Renal cortex interstitium (tissue), 11 donors: ENCODE data around the gene RUNX3. TPM values are rescaled to one million over a fixed set of nuclear protein-coding genes. Genes with fewer than 3 reads are reported as not detected.
"Not testable (repeated sequence)": the region's sequence is repeated elsewhere in the genome, so short reads cannot be mapped to it uniquely, and the experiment has no call there.

Experiments
- DNase-seq, 11 donors: peaks; one replicate each; pipeline ENCODE4 v3.0.0-alpha.2; 2013; ENCODE audit warnings: low read depth in 9 of 11, low spot score in 4 of 11; ENCODE audit errors: extremely low read depth in 1 of 11
- polyA plus RNA-seq, 3 donors: library from polyadenylated mRNA; unstranded; fragments of 120-200 nt; gene quantifications; one replicate each; pipeline ENCODE4 v1.2.1, GENCODE V29; 2013; ENCODE audit not compliant: insufficient read length in 3 of 3

Gene RUNX3
- polyA plus RNA-seq, 3 donors, result 0.45 to 0.97 (median 0.60) TPM

DNA sequence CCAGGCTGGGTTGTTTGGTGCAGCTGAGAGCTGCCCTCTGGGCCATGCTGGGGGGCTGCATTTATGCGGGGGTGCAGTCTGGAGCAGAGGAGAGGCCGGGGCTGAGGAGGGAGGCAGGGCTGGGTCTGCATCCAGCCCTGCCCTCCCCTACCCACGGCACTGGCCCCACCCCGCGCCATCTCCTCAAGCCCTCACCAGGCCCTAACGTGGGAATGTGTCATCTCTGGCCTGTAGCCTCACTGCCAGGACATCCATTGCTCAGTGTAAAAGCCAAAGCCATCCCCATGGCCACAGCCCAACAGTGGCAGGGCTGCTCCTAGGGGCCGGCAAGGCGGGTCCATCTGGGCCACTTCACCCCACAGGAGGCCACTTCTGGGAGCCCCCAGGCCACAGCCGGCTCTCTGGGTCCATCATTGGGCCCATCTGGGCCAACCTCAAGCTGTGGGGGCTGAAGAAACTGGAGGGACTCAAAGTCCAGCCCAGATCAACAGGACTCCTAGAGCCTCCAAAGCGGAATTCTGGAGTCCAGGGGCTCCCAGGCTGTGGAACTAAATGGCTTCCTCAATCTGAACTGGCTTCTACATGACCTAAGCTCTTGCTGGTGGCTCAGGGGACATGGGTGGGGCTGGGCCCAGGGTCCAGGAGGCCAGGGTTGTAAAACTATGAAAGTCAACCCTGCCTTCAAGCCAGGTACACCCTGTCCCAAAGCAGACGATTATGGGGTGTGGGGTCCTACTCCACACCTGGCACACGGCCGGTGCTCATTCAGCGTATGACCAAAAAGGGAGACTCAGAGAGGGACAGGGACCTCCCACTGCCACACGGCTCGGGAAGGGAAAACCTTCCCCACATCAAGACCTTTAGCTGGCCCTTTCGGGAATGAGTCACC lies 32.6 kb downstream of the RUNX3 start:
- no peak for DNase-seq

DNA sequence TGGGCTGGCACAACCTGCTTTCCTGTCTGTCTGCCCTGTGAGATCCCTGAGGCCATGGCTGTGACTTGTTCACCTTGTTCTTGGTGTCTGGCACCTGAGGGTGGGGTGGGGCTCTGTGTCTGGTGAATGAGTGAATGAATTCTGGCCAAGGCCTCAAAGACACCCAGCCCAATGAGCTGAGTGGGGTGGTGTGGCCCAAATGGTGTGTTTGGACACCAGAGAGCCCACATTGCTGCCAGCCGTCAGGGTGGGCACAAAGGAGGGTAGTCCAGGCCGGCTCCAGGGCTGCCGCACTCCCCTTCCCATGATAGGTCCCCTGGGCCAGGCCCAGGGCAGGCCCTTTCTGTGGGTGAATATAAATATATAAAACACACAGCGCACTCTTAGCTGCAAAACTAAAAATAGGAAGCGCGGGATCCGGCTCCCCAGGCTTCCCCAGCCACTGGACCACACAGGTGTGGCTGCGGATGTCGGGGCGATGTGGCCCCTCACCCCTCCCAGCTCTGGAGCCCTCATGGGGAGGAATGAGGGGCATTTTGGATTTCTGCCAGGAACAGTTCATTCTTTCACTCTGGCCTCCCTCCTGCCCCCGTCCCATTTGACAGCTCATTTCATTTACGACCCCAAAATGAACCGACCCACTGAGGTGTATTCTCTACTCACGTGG lies 33.3 kb downstream of the RUNX3 start:
- DNase-seq, result no peak

DNA sequence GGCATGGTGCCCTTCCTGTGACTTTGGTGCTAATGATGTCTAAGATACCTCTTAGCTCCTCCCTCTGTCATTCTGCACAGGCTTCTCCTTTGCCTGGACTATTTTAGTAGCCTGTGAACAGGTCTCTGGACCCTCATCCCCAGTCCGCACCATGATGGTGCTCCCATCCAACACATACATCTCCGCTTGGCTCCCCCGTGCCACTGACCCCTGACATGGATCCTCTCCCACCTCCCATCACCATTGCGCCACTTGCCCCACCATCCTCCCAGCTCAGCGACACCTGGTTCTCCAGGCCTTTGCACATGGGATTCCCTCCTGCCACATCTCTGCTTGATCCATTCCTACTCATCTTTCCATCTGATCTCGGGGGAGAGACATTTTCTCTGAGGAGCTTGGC lies 33.9 kb downstream of the RUNX3 start:
- no peak for DNase-seq

DNA sequence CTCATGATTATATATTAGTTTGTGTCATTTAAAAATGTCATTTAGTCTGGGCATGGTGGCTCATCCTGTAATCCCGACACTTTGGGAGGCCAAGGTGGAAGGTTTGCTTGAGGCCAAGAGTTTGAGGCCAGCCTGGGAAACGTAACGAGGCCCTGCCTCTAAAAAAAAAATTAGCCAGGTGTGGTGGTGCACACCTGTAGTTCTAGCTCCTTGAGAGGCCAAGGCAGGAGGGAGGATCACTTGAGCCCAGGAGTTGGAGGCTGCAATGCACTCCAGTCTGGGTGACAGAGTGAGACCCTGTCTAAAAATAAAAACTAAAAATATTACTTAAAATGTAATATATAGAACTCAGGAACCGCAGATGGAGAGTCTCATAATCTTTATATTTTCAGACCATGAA lies 34.6 kb downstream of the RUNX3 start:
- no peak for DNase-seq

DNA sequence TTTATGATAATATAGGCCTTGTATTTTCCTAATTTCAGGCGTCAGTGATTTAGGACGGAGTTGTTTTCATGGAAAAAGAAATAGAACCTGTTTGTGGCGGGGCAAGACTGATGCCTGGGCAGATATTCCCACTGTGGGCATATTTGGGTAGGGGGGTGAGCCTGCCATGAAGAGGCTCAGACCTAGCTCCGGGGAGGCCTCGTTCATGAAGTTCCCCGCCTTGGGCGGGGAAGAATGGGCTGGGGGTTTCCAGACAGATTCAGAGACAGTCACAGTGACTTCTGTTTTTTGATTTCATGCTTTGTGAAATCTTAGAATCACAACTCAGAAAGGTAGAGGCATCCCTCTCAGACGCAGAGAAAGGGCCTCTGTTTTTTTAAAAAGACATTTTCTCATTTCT lies 36.1 kb downstream of the RUNX3 start:
- no peak for DNase-seq

DNA sequence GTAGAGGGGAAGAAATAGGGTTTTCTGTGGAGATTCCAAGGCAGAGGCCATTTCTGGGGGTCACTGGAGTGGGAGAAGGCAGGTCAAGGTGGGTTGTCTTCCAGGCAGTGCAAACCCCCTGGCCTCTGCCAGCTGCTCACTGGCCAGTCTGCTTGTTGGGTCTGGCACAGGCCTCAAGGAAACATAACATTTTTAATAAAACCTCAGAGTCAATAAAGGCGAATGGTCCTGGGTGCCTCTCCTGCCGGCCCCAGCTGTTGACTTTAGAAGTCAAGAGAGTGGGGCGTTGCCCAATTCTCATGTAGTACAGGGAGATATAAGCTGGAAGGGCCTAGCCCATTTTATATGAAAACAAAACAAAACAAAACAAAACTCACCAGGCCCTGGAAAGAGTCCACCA lies 36.6 kb downstream of the RUNX3 start:
- no peak for DNase-seq

DNA sequence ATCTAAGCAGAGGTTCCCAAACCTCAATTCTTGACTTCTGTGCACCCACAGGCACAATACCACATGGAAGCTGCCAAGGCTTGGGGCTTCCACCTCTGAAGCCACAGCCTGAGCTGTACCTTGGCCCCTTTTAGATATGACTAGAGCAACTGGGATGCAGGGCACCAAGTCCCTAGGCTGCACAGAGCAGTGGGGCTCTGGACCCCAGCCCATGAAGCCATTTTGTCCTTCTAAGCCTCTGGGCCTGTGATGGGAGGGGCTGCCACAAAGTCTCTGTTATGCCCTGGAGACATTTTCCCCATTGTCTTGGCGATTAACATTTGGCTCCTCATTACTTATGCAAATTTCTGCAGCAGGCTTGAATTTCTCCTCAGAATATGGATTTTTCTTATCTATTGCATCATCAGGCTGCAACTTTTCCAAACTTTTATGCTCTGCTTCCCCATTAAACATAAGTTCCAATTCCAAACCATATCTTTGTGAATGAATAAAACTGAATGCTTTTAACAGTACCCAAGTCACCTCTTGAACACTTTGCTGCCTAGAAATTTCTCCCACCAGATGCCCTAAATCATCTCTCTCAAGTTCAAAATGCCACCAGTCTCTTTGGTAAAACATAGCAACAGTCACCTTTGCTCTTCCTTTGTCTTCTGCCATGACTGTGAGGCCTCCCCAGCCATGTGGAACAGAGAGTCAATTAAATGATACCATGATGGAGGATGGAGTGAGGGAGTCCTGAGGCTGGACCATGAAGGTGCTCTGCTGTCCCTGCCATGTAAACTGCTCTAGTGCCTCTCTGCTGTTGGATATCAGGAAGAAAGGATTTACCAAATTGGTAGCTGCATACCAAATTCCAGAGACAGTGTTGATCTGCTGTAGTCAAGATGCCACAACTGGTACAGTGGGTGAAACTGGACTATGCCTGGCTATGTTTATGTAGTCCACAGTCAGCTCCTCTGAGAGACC lies 37.6 kb downstream of the RUNX3 start:
- DNase-seq, result no peak

DNA sequence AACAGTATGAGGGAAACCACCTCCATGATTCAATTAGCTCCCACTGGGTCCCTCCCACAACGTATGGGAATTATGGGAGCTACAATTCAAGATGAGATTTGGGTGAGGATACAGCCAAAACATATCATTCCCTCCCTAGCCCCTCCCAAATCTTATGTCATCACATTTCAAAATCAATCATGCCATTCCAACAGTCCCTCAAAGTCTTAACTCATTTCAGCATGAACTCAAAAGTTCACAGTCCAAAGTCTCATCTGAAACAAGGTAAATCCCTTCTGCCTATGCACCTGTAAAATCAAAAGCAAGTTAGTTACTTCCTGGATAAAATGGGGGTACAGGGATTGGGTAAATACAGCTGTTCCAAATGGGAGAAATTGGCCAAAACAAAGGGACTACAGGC lies 38.7 kb downstream of the RUNX3 start:
- not testable (repeated sequence) for DNase-seq

DNA sequence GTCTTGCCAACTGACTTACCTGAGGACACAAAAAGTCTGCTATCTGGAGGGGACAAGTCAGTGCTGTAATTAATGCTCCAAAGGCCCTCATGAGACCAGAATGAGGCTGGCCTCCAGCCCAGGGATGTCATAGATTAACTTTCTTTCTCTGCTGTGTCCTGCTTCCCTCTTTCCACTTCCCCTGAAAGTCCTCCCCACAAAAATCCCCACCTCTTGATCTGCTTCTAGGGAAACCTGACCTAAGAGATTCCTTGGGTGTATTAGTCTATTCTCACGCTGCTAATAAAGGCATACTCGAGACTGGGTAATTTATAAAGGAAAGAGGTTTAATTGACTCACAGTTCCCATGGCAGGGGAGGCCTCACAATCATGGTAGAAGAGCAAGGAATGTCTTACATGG lies 39.2 kb downstream of the RUNX3 start:
- no peak for DNase-seq

DNA sequence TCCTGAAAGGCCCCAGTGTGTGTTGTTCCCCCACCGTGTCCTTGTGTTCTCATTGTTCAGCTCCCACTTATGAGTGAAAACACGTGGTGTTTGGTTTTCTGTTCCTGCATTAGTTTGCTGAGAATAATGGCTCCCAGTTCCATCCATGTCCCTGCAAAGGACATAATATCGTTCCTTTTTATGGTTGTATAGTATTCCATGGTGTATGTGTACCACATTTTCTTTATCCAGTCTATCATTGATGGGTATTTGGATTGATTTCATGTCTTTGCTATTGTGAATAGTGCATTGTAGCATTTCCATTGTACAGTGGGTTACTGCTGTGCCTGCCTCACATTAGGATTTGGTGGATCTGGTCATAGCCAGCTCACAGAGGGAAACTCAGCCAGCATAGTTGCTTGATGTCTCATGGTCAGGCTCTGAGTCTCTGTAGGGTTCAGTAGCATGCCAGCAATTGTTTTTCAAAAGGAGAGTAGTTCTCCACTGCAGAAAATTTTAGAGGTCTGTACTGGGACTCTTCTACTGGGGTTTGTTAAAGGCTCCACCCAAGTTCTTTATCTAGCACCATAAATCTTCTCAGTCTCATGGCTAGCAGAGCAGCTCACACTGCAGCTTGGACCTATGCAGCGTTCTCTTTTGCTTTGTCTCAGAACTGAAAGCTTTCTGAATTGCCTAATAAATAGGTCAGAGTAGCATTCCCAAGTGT lies 41.0 kb downstream of the RUNX3 start:
- no peak for DNase-seq

DNA sequence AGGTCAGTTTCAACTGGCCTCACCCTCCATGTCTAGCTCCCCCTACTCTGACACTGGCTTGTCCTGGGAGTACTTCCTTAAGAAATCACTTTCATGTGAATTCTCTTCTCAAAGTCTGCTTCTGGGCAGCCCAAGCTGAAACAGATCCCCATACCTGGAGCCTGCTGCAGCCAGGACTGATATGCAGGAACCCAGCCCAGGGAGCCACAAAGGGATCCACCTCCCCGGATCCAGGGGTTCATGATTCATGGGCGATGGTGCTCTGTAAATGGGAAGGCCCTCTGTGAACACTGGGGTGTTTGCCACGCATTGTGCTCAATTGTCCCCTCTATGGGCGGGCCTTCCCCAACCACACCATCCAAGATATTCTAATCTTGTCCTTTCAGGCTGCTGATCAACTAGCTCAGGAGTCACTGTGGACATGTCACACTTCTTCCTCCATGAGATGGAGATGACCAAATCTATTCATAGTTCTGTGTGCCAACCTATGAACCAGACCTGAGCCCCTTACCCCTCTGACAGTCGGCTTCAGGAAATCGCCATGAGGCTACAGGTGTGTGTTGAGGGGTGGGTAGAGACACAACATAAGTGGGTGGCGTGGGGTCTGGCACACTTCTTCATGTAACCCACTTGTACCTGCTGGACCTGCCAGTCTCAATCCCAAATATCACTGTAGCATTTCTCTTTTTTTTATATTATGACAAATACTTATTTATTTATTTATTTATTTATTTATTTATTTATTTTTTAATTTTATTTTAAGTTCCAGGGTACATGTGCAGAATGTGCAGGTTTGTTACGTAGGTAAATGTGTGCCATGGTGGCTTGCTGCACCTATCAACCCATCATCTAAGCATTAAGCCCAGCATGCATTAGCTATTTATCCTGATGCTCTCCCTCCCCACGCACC lies 41.8 kb downstream of the RUNX3 start:
- no peak for DNase-seq

DNA sequence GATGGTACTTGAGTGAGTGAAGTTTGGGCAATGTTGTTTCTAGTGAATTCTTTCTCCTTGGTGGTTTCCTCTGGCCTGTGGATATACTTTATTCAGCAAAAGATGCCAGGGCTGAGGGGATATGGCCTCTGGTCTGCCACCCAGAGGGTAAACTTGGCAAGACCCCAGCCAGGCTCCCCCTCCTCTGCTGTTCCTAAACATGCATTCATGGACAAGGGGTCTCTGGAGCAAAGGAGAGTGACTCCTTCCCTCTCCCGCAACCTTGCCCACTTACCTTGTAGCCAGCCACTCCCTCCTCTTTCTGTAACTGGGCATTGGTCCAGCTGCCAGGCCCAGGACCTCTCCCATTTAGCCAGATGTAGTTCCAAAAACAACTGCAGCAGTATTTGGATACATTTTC lies 43.8 kb downstream of the RUNX3 start:
- DNase-seq, result no peak

DNA sequence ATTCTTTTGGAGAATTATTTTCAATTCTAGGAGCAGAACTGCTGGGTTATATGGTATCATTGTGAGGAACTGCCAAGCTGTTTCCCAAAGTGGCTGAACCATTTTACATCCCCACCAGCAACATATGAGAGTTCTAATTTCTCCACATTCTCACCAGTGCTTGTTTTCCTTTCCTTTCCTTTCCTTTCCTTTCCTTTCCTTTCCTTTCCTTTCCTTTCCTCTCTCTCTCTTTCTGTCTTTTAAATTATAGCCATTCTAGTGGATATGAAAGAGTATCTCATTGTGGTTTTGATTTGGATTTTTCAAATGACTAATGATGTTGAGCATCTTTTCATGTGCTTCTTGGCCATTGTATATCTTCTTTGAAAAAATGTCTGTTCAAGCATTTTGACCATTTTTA lies 45.3 kb downstream of the RUNX3 start:
- no peak for DNase-seq

DNA sequence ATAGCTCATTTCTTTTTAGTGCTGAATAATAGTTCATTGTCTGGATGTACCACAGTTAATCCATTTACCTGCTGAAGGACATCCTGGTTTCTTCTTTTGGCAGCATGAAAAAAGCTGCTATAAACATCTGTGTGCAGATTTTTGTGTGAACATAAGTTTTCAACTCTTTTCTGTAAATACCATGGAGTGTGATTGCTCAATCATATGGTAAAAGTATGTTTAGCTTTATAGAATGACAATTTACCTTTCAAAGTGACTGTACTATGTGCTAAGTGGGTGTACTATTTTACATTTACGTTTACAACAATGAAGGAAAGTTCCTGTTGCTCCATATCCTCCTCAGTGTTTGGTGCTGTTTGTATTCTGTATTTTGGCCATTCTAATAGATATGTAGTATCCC lies 49.0 kb downstream of the RUNX3 start:
- DNase-seq, result no peak

DNA sequence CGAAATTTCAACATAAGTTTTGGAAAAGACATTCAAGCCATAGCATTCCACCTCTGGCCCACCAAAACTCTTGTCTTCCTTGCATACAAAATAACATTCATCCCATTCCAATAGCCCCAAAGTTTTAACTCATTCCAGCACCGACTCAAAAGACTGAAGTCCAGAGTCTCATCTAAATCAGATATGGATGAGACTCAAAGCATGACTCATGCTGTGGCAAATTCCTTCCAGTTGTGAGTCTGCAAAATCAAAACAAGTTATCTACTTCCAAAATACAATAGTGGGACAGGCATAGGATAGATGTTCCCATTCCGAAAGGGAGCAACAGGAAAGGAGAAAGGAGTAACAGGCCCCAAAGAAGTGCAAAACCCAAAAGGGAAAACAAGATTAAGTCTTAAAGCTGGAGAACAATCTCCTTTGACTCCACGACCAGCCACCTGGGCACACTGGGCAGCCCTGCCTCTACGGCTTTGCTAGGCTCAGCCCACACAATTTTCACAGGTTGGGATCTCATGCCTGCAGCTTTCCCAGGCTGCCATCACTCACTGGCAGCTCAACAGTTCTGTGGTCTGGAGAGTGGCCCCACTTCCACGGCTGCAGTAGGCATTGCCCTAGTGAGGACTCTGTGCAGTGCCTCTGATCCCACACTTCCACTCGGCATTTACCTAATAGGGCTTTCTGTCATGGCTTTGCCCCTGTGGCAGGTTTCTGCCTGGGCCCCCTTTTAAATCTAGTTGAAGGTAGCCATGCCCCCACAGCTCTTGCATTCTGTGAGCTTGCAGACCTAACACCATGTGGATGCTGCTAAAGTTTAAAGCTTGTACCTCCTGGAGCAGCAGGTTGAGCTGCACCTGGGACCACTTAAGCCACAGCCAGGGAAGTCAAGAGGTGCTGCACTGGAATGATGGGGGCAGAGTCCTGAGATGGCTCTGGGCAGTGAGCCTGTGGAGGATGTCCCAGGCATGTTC lies 51.0 kb downstream of the RUNX3 start:
- DNase-seq, result no peak

DNA sequence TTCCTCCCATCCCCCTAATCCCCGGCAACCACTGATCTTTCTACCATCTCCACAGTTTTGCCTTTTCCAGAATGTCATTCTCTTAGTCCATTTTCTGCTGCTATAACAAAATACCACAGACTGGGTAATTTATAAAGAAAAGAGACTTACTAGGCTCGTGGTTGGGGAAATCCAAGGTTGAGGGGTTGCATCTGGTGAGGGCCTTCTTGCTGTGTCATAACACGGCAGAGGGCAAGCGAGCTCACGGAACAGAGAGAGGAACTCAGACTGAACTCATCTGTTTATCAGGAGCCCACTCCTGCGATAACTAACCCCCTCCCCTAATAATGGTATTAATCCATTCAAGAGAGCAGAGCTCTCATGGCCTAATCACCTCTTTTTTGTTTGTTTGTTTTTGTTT lies 52.0 kb downstream of the RUNX3 start:
- DNase-seq, result no peak

DNA sequence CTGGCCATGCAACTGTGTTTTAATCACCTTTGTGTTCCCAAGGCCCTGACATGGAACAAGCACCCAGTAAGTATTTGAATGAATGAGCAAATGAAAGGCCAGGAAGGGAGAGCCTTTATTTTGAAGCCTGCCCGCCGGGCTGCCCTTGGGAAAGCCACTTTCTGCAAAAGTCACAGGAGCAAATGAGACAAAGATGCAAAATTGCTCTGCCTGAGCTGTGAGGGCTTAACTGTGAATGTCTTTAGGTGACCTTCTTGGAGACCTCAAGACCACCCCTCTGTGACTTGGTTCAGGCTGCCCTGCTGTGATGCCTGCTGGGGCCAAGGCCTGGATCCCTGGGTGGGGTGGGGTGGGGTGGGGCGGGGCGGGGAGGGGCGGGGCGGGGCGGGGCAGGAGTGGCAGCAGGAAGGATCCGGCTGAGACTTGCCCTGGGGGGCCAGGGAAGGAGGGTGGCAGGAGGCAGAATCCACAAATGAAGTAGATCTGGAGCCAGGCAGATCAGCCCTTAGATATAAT lies 54.0 kb downstream of the RUNX3 start:
- no peak for DNase-seq
